Thymus (tissue), 11 donors: ENCODE results near the gene OTOG. TPM values are rescaled to one million over a fixed set of nuclear protein-coding genes. Genes with fewer than 3 reads are reported as not detected.

Experiments
- DNase-seq, 9 donors: peaks; one replicate each; pipeline ENCODE4 v3.0.0-alpha.2; 2013; ENCODE audit warnings: low spot score in 9 of 9, low read depth in 6 of 9, missing footprints in 1 of 9
- H3K27ac ChIP-seq, 2 donors: one replicate each; pipeline ENCODE4 v1.5.1; 2013; ENCODE audit warnings: control low read depth in 1 of 2, low read depth in 1 of 2, low read length in 1 of 2, mild to moderate bottlenecking in 1 of 2, moderate library complexity in 1 of 2
- H3K27me3 ChIP-seq, 2 donors: one replicate each; pipeline ENCODE4 v1.5.1; 2013; ENCODE audit warnings: low read length in 1 of 2; ENCODE audit not compliant: control insufficient read depth in 2 of 2, insufficient read depth in 1 of 2
- H3K36me3 ChIP-seq, 2 donors: one replicate each; pipeline ENCODE4 v1.5.1; 2013; ENCODE audit warnings: low read length in 1 of 2, mild to moderate bottlenecking in 1 of 2, moderate library complexity in 1 of 2; ENCODE audit not compliant: control insufficient read depth in 2 of 2, insufficient read depth in 2 of 2
- H3K4me1 ChIP-seq, 2 donors: one replicate each; pipeline ENCODE4 v1.5.1; 2013; ENCODE audit warnings: low read length in 2 of 2; ENCODE audit not compliant: control insufficient read depth in 2 of 2, insufficient read depth in 2 of 2
- H3K4me3 ChIP-seq, 2 donors: one replicate each; pipeline ENCODE4 v1.5.1; 2013; ENCODE audit warnings: low read length in 2 of 2, control low read depth in 1 of 2, mild to moderate bottlenecking in 1 of 2
- H3K9me3 ChIP-seq, 2 donors: one replicate each; pipeline ENCODE4 v1.5.1; 2013; ENCODE audit warnings: low read length in 1 of 2, mild to moderate bottlenecking in 1 of 2; ENCODE audit not compliant: control insufficient read depth in 2 of 2, insufficient read depth in 1 of 2
- WGBS: extraction: QIAGEN DNeasy Blood & Tissue Kit; methylation state at CpG from one replicate; pipeline ENCODE4 v1.1.7; 2013; 5-methylcytosine and 5-hydroxymethylcytosine counted together
- polyA plus RNA-seq: library from polyadenylated mRNA; stranded (reverse); fragments of 200-250 nt; gene quantifications from one replicate; pipeline ENCODE4 v1.2.3, GENCODE V29; 2013
- total RNA-seq: library from RNA; stranded (reverse); fragments of 120-200 nt; gene quantifications from one replicate; pipeline ENCODE4 v1.2.4, GENCODE V29; 2013
- donor health status: healthy.

OTOG gene
- total and polyA plus RNA-seq, 2 donors = 0.05 to 0.09 TPM

GRCh38 chr11:17526931-17527627 lies 20.0 kb upstream of the OTOG start:
- H3K36me3 ChIP-seq = no peaks in the 10 kb centered on the region
- WGBS = 92% methylated on average over 20 of the region's 20 CpGs
- no peak overlapping the region for H3K4me3 ChIP-seq
- H3K9me3 ChIP-seq = no peaks in the 10 kb centered on the region
- H3K4me1 ChIP-seq = no peaks in the 10 kb centered on the region
- peaks cover 0 to 4% of the 10 kb centered on the region in 2 donors for H3K27me3 ChIP-seq
- H3K27ac ChIP-seq = no peak overlapping the region
- no peak for DNase-seq

- H3K36me3 ChIP-seq = no peaks in the 10 kb centered on the region
- no peaks in the 10 kb centered on the region for H3K4me1 ChIP-seq
- WGBS = 88% methylated on average over 3 of the region's 3 CpGs
- H3K9me3 ChIP-seq = no peaks in the 10 kb centered on the region
- no peak overlapping the region for H3K4me3 ChIP-seq
- H3K27ac ChIP-seq = no peak overlapping the region
- peaks cover 0 to 4% of the 10 kb centered on the region in 2 donors for H3K27me3 ChIP-seq
- no peak for DNase-seq
These were observed 19.4 kb upstream of the OTOG start for GRCh38 chr11:17527628-17527995.

- WGBS = 60% methylated on average over 9 of the region's 9 CpGs
- no peaks in the 10 kb centered on the region for H3K9me3 ChIP-seq
- no peaks in the 10 kb centered on the region for H3K36me3 ChIP-seq
- H3K27me3 ChIP-seq = peaks cover 0 to 4% of the 10 kb centered on the region in 2 donors
- no peak overlapping the region for H3K4me3 ChIP-seq
- DNase-seq = peak in 3 of 9 donors; percentile 7 to 33 (median 22)
- no peak overlapping the region for H3K27ac ChIP-seq
- H3K4me1 ChIP-seq = no peaks in the 10 kb centered on the region
These were observed 18.8 kb upstream of the OTOG start for GRCh38 chr11:17528181-17528691.

GRCh38 chr11:17528906-17529843 lies 17.9 kb upstream of the OTOG start:
- no peaks in the 10 kb centered on the region for H3K4me1 ChIP-seq
- DNase-seq = no peak
- H3K27me3 ChIP-seq = peaks cover 0 to 4% of the 10 kb centered on the region in 2 donors
- H3K4me3 ChIP-seq = no peak overlapping the region
- H3K9me3 ChIP-seq = no peaks in the 10 kb centered on the region
- no peak overlapping the region for H3K27ac ChIP-seq
- 88% methylated on average over 14 of the region's 14 CpGs for WGBS
- no peaks in the 10 kb centered on the region for H3K36me3 ChIP-seq

- Histone ChIP-seq H3K36me3 (no peaks in the 10 kb centered on the region), H3K9me3 (no peaks in the 10 kb centered on the region), H3K4me1 (no peaks in the 10 kb centered on the region), H3K4me3 (no peak overlapping the region), H3K27ac (peak overlapping the region in 1 of 2 donors; percentile 41), H3K27me3 (peaks cover 0 to 4% of the 10 kb centered on the region in 2 donors)
- 87% methylated on average over 10 of the region's 10 CpGs for WGBS
- no peak for DNase-seq
These were observed 17.2 kb upstream of the OTOG start for GRCh38 chr11:17529844-17530185.

- Histone ChIP-seq H3K36me3 (no peaks in the 10 kb centered on the region), H3K4me1 (no peaks in the 10 kb centered on the region), H3K27ac (no peak overlapping the region), H3K27me3 (peaks cover 0 to 4% of the 10 kb centered on the region in 2 donors), H3K9me3 (no peaks in the 10 kb centered on the region), H3K4me3 (no peak overlapping the region)
- 87% methylated on average over 22 of the region's 22 CpGs for WGBS
- DNase-seq = no peak
These were observed 15.9 kb upstream of the OTOG start for GRCh38 chr11:17531071-17531600.

DNA sequence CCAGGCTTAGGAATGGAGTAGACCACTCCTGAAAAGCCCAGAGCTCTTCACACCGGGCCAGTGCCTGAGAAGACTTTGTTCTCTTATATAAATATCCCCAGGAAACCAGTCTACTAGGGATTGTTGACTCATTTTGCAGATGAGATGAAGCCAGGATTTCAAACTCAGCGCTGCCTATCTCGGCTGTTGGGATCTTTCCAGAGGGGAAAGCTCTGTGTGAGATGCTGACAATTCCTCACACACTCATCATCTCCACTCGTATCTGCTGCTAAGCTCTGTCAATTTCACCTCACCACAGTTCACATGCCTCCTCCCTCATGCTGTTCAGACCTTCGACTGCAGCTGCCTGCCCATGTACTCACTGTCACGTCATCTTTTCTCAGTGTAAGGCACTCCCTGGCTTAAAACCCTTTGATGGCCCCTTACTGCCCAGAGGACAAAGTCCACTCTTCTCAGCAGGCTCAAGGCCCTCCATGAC lies 15.4 kb upstream of the OTOG start:
- Histone ChIP-seq H3K27me3 (peaks cover 0 to 4% of the 10 kb centered on the region in 2 donors), H3K9me3 (no peaks in the 10 kb centered on the region), H3K4me1 (no peaks in the 10 kb centered on the region), H3K4me3 (no peak overlapping the region), H3K27ac (no peak overlapping the region), H3K36me3 (no peaks in the 10 kb centered on the region)
- 80% methylated on average over 6 of the region's 6 CpGs for WGBS
- no peak for DNase-seq

- no peaks in the 10 kb centered on the region for H3K36me3 ChIP-seq
- H3K9me3 ChIP-seq = no peaks in the 10 kb centered on the region
- H3K27me3 ChIP-seq = peaks cover 0 to 6% of the 10 kb centered on the region in 2 donors
- WGBS = 87% methylated on average over 2 of the region's 2 CpGs
- no peaks in the 10 kb centered on the region for H3K4me1 ChIP-seq
- DNase-seq = no peak
- H3K27ac ChIP-seq = no peak overlapping the region
- no peak overlapping the region for H3K4me3 ChIP-seq
These were observed 14.3 kb upstream of the OTOG start for GRCh38 chr11:17532784-17533183.

- no peaks in the 10 kb centered on the region for H3K36me3 ChIP-seq
- H3K27me3 ChIP-seq = peaks cover 0 to 6% of the 10 kb centered on the region in 2 donors
- no peaks in the 10 kb centered on the region for H3K4me1 ChIP-seq
- WGBS = 95% methylated on average over 6 of the region's 6 CpGs
- no peaks in the 10 kb centered on the region for H3K9me3 ChIP-seq
- no peak overlapping the region for H3K4me3 ChIP-seq
- no peak for DNase-seq
- H3K27ac ChIP-seq = no peak overlapping the region
These were observed 13.7 kb upstream of the OTOG start for GRCh38 chr11:17533341-17533740.
